RPMI7951 (cell line): ENCODE data around the gene NUP210L. TPM values are rescaled to one million over a fixed set of nuclear protein-coding genes. Genes with fewer than 3 reads are reported as not detected.
"Not testable (repeated sequence)": the region's sequence is repeated elsewhere in the genome, so short reads cannot be mapped to it uniquely, and the experiment has no call there.

Experiments used
- DNase-seq: peaks from one replicate; pipeline ENCODE4 v3.0.0-alpha.2; 2012; ENCODE audit warnings: low read depth
- total RNA-seq: library from RNA; depleted of rRNA; stranded (reverse); fragments of >200 nt; shearing (Covaris generic); gene quantifications from 2 replicates; pipeline ENCODE4 v1.2.3, GENCODE V29; 2014

NUP210L gene
- total RNA-seq, 1 experiment from 2014 or later: not detected

GRCh38 chr1:153995202-153995601 is 159.7 kb downstream of the NUP210L start:
- no peak for DNase-seq

- DNase-seq: no peak
Observed at GRCh38 chr1:153991806-153992205, 163.1 kb downstream of the NUP210L start.

- DNase-seq: no peak
Observed at GRCh38 chr1:153991151-153991630, 163.7 kb downstream of the NUP210L start.

- DNase-seq: peak; percentile 96
Observed at GRCh38 chr1:153990468-153991150, 164.3 kb downstream of the NUP210L start, which contains the start of gene RPS27. RPS27 (plus strand) TSS chr1:153990762; CDS start chr1:153990797, 35 bp downstream.

GRCh38 chr1:153987621-153988020 is 167.3 kb downstream of the NUP210L start:
- no peak for DNase-seq

GRCh38 chr1:153985941-153986761 is 168.7 kb downstream of the NUP210L start, which contains the start of gene RAB13:
RAB13 (minus strand) TSS chr1:153986339; CDS start chr1:153986236, 103 bp downstream.
- DNase-seq: peak; percentile 86

GRCh38 chr1:153985341-153985912 is 169.4 kb downstream of the NUP210L start:
- DNase-seq: peak; percentile 82

GRCh38 chr1:153984123-153984894 is 170.6 kb downstream of the NUP210L start:
- no peak for DNase-seq

GRCh38 chr1:153981735-153982134 is 173.1 kb downstream of the NUP210L start:
- not testable (repeated sequence) for DNase-seq

GRCh38 chr1:153979091-153979490 is 175.8 kb downstream of the NUP210L start:
- not testable (repeated sequence) for DNase-seq

GRCh38 chr1:153978274-153978909 is 176.5 kb downstream of the NUP210L start:
- DNase-seq: no peak

- DNase-seq: peak; percentile 74
Observed at GRCh38 chr1:153977250-153978240, 177.3 kb downstream of the NUP210L start, which contains the start of gene JTB. JTB (minus strand) TSS chr1:153977674; CDS start chr1:153977252, 422 bp downstream.

GRCh38 chr1:153976819-153977249 is 178.0 kb downstream of the NUP210L start:
- DNase-seq: no peak

- DNase-seq: no peak
Observed at GRCh38 chr1:153973525-153973924, 181.3 kb downstream of the NUP210L start.

- DNase-seq: no peak
Observed at GRCh38 chr1:153973071-153973470, 181.8 kb downstream of the NUP210L start.

- no peak for DNase-seq
Observed at GRCh38 chr1:153970346-153970745, 184.5 kb downstream of the NUP210L start.

- no peak for DNase-seq
Observed at GRCh38 chr1:153968972-153969371, 185.9 kb downstream of the NUP210L start.

- DNase-seq: no peak
Observed at GRCh38 chr1:153968408-153968807, 186.5 kb downstream of the NUP210L start.

GRCh38 chr1:153968000-153968363 is 186.9 kb downstream of the NUP210L start:
- DNase-seq: no peak
